Measurements from ENCODE around the gene RHBDF1.

RHBDF1 gene, protein sequence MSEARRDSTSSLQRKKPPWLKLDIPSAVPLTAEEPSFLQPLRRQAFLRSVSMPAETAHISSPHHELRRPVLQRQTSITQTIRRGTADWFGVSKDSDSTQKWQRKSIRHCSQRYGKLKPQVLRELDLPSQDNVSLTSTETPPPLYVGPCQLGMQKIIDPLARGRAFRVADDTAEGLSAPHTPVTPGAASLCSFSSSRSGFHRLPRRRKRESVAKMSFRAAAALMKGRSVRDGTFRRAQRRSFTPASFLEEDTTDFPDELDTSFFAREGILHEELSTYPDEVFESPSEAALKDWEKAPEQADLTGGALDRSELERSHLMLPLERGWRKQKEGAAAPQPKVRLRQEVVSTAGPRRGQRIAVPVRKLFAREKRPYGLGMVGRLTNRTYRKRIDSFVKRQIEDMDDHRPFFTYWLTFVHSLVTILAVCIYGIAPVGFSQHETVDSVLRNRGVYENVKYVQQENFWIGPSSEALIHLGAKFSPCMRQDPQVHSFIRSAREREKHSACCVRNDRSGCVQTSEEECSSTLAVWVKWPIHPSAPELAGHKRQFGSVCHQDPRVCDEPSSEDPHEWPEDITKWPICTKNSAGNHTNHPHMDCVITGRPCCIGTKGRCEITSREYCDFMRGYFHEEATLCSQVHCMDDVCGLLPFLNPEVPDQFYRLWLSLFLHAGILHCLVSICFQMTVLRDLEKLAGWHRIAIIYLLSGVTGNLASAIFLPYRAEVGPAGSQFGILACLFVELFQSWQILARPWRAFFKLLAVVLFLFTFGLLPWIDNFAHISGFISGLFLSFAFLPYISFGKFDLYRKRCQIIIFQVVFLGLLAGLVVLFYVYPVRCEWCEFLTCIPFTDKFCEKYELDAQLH

GRCh38 chr16:72561-73548 lies at the start of gene RHBDF1:
Gene RHBDF1, minus strand, starts transcription at chr16:72631. Its CDS starts 7,616 bp downstream, at chr16:65015.
- no peak for DNase-seq

DNA sequence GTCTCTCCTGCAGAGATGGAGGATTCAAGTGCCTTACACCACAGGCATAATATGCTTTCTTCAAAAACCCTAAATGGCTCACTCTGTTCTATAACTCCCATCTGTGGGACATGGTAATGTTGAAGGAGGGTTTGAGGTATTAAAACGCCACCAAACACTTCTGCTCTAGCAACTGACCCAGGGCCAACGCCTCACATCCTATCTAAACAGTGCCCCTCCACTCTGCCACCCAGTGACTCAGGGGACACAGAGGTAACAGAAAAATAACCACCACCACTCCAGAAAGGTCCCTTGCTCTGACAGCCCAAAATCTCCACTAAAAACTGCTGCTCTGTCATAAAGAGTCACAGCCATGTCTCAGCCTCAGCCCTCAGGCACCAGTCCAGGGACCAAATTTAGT lies 48.3 kb upstream of the RHBDF1 start:
- no peak for DNase-seq

- no peak for DNase-seq
Measured at GRCh38 chr16:119835-120491, 47.5 kb upstream of the RHBDF1 start.

- DNase-seq, result no peak
Measured at GRCh38 chr16:119295-119694, 46.9 kb upstream of the RHBDF1 start.

DNA sequence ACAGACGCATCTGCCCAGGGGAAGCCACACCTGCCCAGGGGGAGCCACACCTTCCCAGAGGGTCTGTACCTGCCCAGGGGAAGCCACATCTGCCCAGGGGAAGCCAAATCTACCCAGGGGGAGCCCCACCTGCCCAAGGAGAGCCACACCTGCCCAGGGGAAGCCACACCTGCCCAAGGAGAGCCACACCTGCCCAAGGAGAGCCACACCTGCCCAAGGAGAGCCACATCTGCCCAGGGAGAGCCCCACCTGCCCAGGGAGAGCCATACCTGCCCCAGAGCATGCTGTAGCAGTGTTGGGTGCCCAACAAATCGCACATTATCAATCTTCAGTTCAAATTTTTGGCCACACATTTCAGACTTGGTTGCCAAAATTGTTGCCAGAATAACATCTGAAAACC lies 46.4 kb upstream of the RHBDF1 start:
- DNase-seq, result no peak

DNA sequence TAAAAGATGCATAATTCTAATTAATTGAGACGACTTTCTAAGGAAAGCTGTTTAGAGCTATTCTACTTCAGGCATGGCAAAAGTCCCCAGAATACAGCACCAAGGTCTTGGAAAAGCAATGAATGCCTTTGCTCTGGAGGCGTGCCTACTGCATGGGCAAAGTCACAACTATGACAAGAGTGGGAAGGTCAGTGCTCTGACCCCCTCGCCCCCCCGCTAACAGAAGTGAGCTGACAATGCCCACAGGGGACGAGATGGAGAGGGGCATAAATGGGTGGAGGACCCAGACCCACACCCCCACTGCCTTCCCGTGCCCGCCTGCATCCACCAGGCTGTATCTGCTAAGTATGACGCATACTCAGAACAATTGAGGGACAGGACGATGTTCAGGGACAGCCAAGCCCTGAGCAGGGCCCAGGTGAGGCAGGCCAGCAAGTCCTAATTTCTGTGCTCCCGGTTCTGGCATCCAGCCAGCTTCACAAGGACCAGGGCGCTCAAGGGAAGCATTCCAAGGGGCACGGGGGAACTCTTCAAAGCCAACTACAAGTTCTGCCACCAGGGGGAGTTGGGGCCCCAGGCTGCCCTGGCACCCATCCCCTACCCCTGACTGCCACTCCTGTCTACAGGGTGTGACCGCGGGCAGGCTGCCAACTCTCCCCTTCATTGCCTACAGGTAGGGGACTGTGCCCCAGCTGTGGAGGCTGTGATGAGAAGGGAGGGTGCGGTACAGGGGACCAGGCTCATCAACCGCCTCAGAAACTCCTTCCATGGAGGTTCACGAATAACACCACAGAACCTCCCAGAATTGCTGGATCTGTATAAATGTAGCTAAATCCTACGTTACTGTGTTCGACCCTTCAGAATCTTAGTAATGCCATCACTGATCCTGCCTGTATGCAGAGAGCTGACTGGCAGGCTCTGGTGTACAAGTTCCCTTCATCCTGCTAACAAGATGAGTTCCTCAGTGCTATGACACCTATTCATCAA lies 45.2 kb upstream of the RHBDF1 start:
- peak; percentile 31 to 52 for DNase-seq

DNA sequence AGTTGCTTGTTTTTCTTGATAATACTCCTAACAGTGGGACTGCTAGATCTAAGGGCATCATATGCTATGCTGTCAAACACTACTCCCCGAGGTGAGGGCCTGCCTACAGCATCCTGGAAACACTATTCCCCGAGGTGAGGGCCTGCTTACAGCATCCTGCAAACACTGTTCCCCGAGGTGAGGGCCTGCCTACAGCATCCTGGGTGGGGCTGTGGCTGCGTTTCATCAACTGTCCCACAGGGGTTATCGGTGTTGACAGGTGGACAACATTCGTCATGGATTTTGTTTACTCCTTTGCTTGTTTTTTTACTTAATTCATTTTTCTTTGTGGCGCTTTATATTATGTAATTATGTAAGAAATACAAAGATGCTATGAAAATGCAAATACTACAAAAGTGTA lies 43.6 kb upstream of the RHBDF1 start:
- DNase-seq, result no peak

GRCh38 chr16:114327-114726 lies 41.9 kb upstream of the RHBDF1 start:
- no peak for DNase-seq

DNA sequence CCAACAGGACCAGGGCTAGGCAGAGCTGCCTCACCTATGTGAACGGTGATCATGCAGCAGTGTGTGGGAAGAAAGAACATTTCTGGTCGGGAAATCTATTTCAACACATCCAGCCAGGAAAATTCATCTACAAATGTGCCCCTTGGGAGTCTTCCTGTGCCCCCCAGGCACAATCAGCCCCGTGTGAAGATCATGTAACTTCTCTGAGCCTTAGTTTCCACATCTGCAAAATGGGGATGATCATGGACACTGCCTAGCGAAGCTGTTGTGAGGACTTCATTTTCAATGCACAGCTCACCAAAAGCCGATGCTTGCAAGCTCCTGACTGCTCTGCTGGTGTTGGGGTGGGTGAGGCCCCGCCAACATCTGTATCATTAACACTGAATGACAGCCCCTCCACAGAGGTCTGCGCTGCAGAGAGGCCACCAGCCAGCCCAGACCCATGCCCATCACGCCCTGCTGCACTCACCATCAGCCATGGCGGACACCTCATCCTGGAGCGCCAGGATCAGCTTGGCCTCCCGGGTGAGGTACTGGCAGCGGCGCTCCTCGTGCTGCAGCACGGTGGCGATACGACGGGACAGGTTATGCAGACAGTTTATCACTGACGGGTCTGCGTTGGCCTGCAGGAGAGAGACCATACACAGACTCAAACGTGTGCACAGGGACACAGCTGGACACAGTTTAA lies 39.9 kb upstream of the RHBDF1 start:
- DNase-seq, result no peak

- DNase-seq, result peak; percentile 43 to 82
Measured at GRCh38 chr16:106623-107324, 34.3 kb upstream of the RHBDF1 start.

- DNase-seq, result no peak
Measured at GRCh38 chr16:105521-105920, 33.1 kb upstream of the RHBDF1 start.

DNA sequence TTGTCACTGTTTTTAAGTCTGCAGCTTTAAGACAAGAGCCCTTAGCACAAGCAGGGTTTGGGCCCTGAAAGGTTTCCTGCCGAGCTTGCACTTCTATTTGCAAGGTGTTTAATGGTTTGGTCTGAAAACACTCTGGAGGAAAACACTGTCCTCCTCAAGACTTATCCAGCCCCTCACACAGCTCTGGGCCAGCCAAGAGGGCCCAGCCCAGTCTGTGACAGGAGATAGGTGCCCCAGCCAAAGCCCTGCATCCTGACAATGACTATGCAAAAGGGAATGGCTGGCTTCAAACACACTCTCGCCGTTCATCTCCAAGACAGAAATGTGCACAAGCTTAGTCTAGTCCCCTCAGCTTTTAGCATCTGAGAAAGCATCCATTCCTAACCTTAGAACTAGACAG lies 32.5 kb upstream of the RHBDF1 start:
- DNase-seq, result no peak

DNA sequence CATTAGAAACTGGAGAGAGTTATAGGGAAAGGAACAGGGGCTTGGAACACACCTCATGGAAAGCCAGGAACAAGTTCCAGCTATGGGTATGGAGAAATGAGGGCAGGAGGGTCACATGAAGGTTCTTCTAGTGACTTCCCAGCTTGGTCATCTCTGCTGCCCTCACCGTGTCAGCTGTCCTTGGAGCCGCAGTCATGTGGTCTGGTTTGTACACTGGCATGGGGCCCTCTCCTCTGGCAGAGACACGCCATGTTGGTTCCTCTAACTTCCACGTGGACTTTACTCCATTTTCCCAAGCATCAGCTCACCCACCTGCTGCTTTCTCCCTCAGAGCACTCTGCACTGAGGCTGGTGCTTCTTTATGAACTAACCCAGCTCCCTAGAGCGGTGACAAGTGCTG lies 31.9 kb upstream of the RHBDF1 start:
- DNase-seq, result no peak

DNA sequence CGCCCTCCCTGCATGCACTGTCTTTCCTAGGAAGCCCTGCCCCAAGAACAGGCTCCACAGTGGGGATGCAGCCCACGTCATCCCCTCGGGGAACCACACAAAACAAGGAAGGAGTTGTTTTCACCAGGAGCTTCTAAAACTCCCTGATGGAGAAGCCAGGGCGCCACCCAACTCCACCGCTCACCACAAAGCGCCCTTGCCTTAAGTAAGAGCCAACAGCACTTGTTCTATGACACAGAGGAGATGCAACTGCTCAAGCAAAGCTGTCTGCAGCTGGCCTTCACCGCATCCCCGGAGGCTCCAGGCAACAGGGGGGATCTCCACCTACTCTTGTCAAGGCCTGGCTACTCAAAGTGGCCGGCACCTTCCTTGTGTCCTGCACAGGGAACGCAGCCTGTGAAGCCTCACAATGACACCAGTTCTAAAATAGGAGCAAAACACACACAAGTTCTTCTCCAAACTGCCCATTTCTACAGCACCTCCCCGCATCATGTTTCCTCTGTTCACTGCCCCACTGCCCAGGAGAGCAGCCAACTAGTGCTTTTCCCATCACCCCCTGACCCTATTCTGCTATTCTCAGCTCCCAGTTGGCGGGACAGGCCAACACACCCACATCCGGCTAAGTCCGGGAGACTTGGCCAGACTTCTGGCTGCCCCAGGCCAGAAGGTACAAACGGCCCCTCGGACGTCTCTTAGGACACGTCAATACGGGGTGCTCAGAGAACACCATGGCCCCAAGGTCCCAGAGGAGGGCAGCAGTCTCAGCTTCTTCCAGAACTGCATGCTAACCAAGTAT lies 29.8 kb upstream of the RHBDF1 start:
- no peak for DNase-seq

DNA sequence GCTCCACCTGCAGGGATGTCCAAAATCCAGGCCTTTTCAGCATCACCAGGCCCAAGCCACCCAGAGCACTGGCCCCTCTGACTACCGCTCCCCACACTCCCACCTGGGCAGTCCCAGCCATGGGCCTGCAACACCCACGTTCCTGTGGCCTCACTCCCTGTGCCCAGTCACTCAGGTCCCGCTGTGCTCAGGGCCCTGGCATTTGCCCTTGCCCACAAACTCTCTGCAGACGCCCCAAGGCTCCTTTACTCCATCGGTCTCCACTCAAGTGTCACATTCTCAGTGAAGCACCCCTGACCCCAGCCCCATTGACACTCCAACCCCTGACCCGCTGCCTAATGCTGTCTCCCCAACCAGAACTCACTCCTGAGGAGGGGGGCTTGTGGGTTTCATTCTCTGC lies 29.2 kb upstream of the RHBDF1 start:
- no peak for DNase-seq

- DNase-seq, result no peak
Measured at GRCh38 chr16:100989-101388, 28.6 kb upstream of the RHBDF1 start.

- DNase-seq, result no peak
Measured at GRCh38 chr16:97822-98221, 25.4 kb upstream of the RHBDF1 start.

GRCh38 chr16:96935-97381 lies 24.5 kb upstream of the RHBDF1 start:
- DNase-seq, result peak; percentile 73 to 74

DNA sequence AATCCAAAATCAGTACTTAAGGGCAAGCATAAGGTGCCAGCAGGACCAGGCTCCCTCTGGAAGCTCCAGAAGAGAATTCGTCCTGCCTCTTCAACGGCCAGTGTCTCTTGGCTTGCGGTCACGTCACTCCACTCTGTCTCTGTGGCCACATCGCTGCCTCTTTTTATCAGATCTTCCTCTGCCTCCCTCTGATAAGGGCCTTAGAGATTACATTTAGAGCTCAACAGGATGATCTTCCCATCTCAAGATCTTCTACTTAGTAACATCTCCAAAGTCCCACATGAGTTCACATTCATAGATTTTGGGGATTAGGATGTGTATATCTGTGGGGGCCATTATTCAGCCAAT lies 22.5 kb upstream of the RHBDF1 start:
- no peak for DNase-seq

Data from NCI-H446 (cell line).